A673 (cell line): ENCODE measurements around the gene TMED5. TPM values are rescaled to one million over a fixed set of nuclear protein-coding genes. Genes with fewer than 3 reads are reported as not detected.

ENCODE experiments used
- BruUV-seq: library from RNA; stranded (reverse); fragments of 400-500 nt; replicated peaks from 2 replicates; lab custom pipeline; 2021; lab: Mats Ljungman, UMichigan
- CTCF ChIA-PET: fragments of 300-600 bp; sonication (Branson Sonifier 250); formaldehyde crosslinking; loops from one replicate; lab custom pipeline; 2022; ENCODE audit warnings: antibody characterized with exemption; lab: Charles Lee
- POLR2A ChIA-PET: fragments of 300-600 bp; sonication (Branson Sonifier 250); formaldehyde crosslinking; loops from one replicate; lab custom pipeline; 2022; ENCODE audit warnings: antibody characterized with exemption; ENCODE audit not compliant: low non-redundant PET; lab: Charles Lee
- DNase-seq: peaks from one replicate; pipeline ENCODE4 v3.0.0-alpha.2; 2015; ENCODE audit warnings: low spot score
- H3K27ac ChIP-seq: fragments of 200-600 bp; sonication (generic); 2 replicates; pipeline ENCODE4 v1.5.1; 2016; ENCODE audit warnings: mixed run types, low read depth, mild to moderate bottlenecking, mixed read lengths, antibody characterized with exemption, low read length; ENCODE audit not compliant: poor library complexity, severe bottlenecking
- H3K27me3 ChIP-seq: fragments of 200-600 bp; sonication (generic); replicated peaks from 2 replicates; pipeline ENCODE4 v1.6.1; 2017; ENCODE audit warnings: mixed run types, low read depth, mild to moderate bottlenecking, mixed read lengths, antibody characterized with exemption, low read length; ENCODE audit not compliant: insufficient read depth, poor library complexity
- H3K36me3 ChIP-seq: fragments of 200-600 bp; sonication (generic); 2 replicates; pipeline ENCODE4 v1.6.1; 2016; ENCODE audit warnings: mixed run types, mild to moderate bottlenecking, mixed read lengths, antibody characterized with exemption, low read length; ENCODE audit not compliant: insufficient read depth, poor library complexity, severe bottlenecking
- H3K4me1 ChIP-seq: fragments of 200-600 bp; sonication (generic); 2 replicates; pipeline ENCODE4 v1.6.1; 2017; ENCODE audit warnings: mixed run types, mild to moderate bottlenecking, mixed read lengths, antibody characterized with exemption, low read length; ENCODE audit not compliant: insufficient read depth, poor library complexity, severe bottlenecking
- H3K4me3 ChIP-seq: fragments of 200-600 bp; sonication (generic); 2 replicates; pipeline ENCODE4 v1.5.1; 2016; ENCODE audit warnings: low read depth, mixed run types, mild to moderate bottlenecking, mixed read lengths, low read length; ENCODE audit not compliant: poor library complexity, severe bottlenecking
- H3K9me3 ChIP-seq: fragments of 200-600 bp; sonication (generic); 2 replicates; pipeline ENCODE4 v1.6.1; 2016; ENCODE audit warnings: mixed run types, low read depth, mild to moderate bottlenecking, mixed read lengths, antibody characterized with exemption, low read length; ENCODE audit not compliant: poor library complexity, severe bottlenecking
- EZH2 ChIP-seq: fragments of 200-600 bp; sonication (generic); IDR thresholded peaks from 2 replicates; pipeline ENCODE4 v1.6.1; 2017; ENCODE audit warnings: borderline replicate concordance, low read depth, mild to moderate bottlenecking, mixed read lengths, antibody characterized with exemption, low read length; ENCODE audit not compliant: poor library complexity, severe bottlenecking
- intact Hi-C: fragments of 100-400 bp; cut with micrococcal nuclease; formaldehyde crosslinking; loops from one replicate; pipeline ENCODE4 v1.10.0; 2022; ENCODE audit not compliant: unreplicated experiment
- total RNA-seq: library from RNA; stranded (reverse); gene quantifications from 2 replicates; pipeline ENCODE4 v1.2.3, GENCODE V29; 2021
- TF ChIP-seq, protein P1 (sequence below): fragments of 300-800, 200-600 bp; sonication (generic); conservative IDR thresholded peaks from 2 replicates; pipeline ENCODE4 v1.5.1; 2017; ENCODE audit warnings: low read depth, mild to moderate bottlenecking, antibody characterized with exemption, low read length, moderate library complexity, mixed read lengths

Gene TMED5
- total RNA-seq, 1 experiment from 2014 or later = 52.6 TPM

DNA sequence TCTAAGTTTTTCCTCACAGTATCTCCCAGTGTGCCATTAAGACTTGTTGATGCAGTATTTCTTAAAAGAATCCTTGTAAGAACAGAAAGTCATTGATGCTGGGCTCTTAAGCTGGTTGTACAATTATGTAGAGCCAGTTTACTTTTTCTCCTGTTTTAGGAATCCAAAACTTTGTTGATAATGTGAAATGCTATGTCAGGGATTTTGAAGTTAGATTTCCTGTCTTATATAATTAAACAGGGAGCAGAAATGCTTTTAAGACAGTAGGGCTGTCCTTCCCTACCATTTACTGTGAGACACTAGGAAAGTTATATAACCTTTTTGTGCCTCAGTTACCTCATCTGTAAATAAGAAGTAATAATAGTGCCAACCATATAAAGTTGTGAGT, 26.3 kb upstream of the TMED5 start:
- ChIA-PET CTCF (no interaction called here), POLR2A (no interaction called here)
- BruUV-seq = no TSS peak
- Histone ChIP-seq H3K9me3 (no peaks in the 10 kb centered on the region), H3K36me3 (peaks cover 34% of the 10 kb centered on the region), H3K27ac (no peak overlapping the region), H3K4me1 (no peaks in the 10 kb centered on the region), H3K27me3 (no peaks in the 10 kb centered on the region), H3K4me3 (no peak overlapping the region)
- no peak for DNase-seq
- intact Hi-C loops = no loop called here
- TF ChIP-seq EZH2 = no peak
- TF ChIP-seq, protein P1, sequence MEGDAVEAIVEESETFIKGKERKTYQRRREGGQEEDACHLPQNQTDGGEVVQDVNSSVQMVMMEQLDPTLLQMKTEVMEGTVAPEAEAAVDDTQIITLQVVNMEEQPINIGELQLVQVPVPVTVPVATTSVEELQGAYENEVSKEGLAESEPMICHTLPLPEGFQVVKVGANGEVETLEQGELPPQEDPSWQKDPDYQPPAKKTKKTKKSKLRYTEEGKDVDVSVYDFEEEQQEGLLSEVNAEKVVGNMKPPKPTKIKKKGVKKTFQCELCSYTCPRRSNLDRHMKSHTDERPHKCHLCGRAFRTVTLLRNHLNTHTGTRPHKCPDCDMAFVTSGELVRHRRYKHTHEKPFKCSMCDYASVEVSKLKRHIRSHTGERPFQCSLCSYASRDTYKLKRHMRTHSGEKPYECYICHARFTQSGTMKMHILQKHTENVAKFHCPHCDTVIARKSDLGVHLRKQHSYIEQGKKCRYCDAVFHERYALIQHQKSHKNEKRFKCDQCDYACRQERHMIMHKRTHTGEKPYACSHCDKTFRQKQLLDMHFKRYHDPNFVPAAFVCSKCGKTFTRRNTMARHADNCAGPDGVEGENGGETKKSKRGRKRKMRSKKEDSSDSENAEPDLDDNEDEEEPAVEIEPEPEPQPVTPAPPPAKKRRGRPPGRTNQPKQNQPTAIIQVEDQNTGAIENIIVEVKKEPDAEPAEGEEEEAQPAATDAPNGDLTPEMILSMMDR = no peak

DNA sequence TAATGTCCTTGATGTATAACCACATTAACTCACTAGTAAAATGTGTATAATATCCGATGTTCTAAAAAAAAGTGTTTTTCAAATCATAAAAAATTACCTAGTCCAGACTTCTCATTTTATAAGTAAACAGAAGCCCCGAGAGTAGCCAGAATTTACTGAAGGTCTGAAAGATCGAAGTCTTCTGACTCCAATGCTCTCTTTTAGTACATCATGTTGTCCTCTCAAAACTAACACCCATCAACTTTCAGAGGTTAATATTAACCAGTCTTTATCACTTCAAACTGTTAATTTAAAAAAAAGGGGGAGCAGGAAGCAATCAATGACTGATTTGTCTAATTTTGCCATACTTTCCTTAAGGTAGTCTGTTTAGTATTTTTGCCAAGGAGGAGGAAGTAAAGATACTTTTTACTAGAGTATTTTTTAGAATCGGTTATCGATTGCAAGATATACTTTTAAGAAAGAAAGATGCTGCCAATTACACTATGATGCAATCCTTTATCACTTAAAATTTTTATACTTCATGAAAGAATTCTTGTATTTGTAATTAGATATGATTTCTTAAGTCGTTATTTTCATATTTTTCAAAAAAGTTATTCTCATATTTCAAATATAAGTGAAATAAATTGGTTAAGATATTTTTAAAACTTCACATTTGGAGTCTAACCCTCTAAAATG, 25.8 kb upstream of the TMED5 start:
- no TSS peak for BruUV-seq
- Histone ChIP-seq H3K4me3 (no peak overlapping the region), H3K9me3 (no peaks in the 10 kb centered on the region), H3K27me3 (no peaks in the 10 kb centered on the region), H3K36me3 (peaks cover 36% of the 10 kb centered on the region), H3K27ac (no peak overlapping the region), H3K4me1 (no peaks in the 10 kb centered on the region)
- DNase-seq = no peak
- intact Hi-C loops = no loop called here
- TF ChIP-seq, protein P1 = no peak
- no peak for TF ChIP-seq EZH2
- CTCF ChIA-PET = no interaction called here
- POLR2A ChIA-PET = no interaction called here

DNA sequence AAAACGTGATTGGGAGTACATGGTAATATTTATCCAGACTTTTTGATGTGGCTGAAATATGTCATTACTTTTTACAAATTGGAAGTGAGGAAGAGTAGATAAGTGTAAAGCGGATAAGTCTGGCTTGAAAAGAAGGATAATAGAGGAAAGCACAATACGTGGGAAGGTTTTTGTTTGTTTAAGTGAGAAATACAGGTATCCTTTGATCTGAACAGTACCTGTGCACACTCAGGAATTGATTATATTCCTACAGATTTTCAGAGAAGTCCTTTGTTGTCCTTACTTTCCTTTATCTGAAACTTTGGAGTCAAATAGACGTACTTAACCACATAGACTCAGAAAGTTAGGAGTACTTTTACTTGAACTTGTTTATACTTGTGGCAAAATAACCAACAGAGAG, 20.5 kb upstream of the TMED5 start:
- ChIA-PET POLR2A (no interaction called here), CTCF (no interaction called here)
- no peaks in the 10 kb centered on the region for H3K9me3 ChIP-seq
- BruUV-seq = no TSS peak
- DNase-seq = no peak
- H3K27me3 ChIP-seq = no peaks in the 10 kb centered on the region
- no peak overlapping the region for H3K4me3 ChIP-seq
- peaks cover 46% of the 10 kb centered on the region for H3K36me3 ChIP-seq
- TF ChIP-seq EZH2 = no peak
- TF ChIP-seq, protein P1 = no peak
- intact Hi-C loops = no loop called here
- H3K4me1 ChIP-seq = no peaks in the 10 kb centered on the region
- no peak overlapping the region for H3K27ac ChIP-seq
